Ishikawa (cell line): ENCODE data around the gene FRK.

Experiments used
- CEBPB ChIP-seq: IDR thresholded peaks from 2 replicates; pipeline ENCODE4 v1.6.1; 2012
- CREB1 ChIP-seq: IDR thresholded peaks from 2 replicates; pipeline ENCODE4 v1.6.1; 2012; ENCODE audit warnings: low read depth
- RAD21 ChIP-seq: IDR thresholded peaks from 2 replicates; pipeline ENCODE4 v1.6.1; 2012; ENCODE audit warnings: low read depth
- TAF1 ChIP-seq: IDR thresholded peaks from 2 replicates; pipeline ENCODE4 v1.6.1; 2012; ENCODE audit warnings: low read depth, mild to moderate bottlenecking
- TEAD4 ChIP-seq: IDR thresholded peaks from 2 replicates; pipeline ENCODE4 v1.6.1; 2012
- YY1 ChIP-seq: IDR thresholded peaks from 2 replicates; pipeline ENCODE4 v1.6.1; 2012; ENCODE audit warnings: low read depth
- TF ChIP-seq, protein P1 (sequence below): IDR thresholded peaks from 2 replicates; pipeline ENCODE4 v1.6.1; 2012
- TF ChIP-seq, protein P2 (sequence below): IDR thresholded peaks from 2 replicates; pipeline ENCODE4 v1.6.1; 2012; ENCODE audit warnings: low read depth, mild to moderate bottlenecking

DNA sequence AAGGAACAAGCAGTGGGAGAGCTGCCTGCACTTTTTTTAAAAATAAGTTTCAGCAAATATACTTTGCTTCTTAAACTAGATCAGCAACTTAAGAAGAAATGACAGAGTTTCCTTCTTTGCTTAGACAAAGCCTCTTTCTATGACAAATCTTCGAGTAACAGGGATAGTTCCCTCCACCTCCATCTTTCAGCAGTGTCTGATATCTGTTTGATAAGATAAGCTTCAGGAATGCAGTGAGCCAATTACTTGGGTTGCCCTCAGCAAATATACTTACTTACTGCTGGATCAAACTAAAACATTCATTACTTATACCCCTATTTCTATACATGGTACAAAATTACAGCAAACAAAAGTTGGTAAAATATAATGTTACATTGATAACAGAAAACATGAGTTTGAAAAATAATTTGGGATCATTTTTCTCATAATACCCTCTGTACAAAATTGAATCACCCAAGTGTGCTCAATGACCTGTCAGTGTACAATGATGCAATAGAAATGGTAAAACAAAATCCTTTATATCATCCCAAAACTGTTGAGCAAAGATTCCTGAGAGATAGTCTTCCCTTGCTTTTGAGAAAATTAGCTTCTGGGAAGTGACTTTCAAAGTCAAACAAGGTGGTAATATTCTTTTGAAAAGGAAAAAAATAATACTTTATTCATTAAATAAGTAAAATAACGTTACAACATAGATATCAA, 24.5 kb downstream of the FRK start:
- TF ChIP-seq, protein P1, sequence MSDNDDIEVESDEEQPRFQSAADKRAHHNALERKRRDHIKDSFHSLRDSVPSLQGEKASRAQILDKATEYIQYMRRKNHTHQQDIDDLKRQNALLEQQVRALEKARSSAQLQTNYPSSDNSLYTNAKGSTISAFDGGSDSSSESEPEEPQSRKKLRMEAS: no peak
- no peak for TF ChIP-seq TAF1
- no peak for TF ChIP-seq YY1
- no peak for TF ChIP-seq RAD21
- TF ChIP-seq, protein P2, sequence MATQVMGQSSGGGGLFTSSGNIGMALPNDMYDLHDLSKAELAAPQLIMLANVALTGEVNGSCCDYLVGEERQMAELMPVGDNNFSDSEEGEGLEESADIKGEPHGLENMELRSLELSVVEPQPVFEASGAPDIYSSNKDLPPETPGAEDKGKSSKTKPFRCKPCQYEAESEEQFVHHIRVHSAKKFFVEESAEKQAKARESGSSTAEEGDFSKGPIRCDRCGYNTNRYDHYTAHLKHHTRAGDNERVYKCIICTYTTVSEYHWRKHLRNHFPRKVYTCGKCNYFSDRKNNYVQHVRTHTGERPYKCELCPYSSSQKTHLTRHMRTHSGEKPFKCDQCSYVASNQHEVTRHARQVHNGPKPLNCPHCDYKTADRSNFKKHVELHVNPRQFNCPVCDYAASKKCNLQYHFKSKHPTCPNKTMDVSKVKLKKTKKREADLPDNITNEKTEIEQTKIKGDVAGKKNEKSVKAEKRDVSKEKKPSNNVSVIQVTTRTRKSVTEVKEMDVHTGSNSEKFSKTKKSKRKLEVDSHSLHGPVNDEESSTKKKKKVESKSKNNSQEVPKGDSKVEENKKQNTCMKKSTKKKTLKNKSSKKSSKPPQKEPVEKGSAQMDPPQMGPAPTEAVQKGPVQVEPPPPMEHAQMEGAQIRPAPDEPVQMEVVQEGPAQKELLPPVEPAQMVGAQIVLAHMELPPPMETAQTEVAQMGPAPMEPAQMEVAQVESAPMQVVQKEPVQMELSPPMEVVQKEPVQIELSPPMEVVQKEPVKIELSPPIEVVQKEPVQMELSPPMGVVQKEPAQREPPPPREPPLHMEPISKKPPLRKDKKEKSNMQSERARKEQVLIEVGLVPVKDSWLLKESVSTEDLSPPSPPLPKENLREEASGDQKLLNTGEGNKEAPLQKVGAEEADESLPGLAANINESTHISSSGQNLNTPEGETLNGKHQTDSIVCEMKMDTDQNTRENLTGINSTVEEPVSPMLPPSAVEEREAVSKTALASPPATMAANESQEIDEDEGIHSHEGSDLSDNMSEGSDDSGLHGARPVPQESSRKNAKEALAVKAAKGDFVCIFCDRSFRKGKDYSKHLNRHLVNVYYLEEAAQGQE: no peak
- TF ChIP-seq CREB1: no peak
- TF ChIP-seq CEBPB: no peak
- TF ChIP-seq TEAD4: no peak
